G401 (cell line): ENCODE data around the gene SORBS2. TPM values are rescaled to one million over a fixed set of nuclear protein-coding genes. Genes with fewer than 3 reads are reported as not detected.
"Not testable (repeated sequence)": the region's sequence is repeated elsewhere in the genome, so short reads cannot be mapped to it uniquely, and the experiment has no call there.

ENCODE experiments used
- DNase-seq: peaks from one replicate; pipeline ENCODE4 v3.0.0-alpha.2; 2015; ENCODE audit warnings: low spot score
- in situ Hi-C: cut with HindIII; loops from 2 replicates; pipeline ENCODE4 v1.10.0; 2016; ENCODE audit warnings: low sequenced_read_pairs, mixed read lengths
- total RNA-seq: library from RNA; depleted of rRNA; stranded (reverse); fragments of >200 nt; shearing (Covaris generic); gene quantifications from 2 replicates; pipeline ENCODE4 v1.2.3, GENCODE V29; 2014

SORBS2 gene
- total RNA-seq, 1 experiment from 2014 or later, result 39.7 TPM

DNA sequence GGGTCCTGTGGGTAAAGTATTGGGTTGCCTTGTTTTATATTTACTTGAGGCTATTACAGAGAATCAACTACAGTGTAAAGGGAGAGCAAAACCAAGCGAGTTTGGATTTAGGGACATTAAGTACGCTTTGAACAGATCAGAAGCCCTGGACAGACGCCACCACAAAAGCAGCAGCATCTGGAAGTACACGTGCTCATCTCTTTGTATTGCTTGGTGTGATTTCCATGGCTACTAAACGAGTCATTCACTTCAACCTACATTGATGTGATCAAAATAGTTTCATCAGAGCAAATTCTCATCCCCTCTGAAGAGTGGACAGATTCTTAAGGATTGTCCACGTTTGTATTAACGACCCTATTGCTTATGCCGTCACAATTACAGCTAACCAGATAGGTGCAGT, 85.1 kb downstream of the SORBS2 start:
- no peak for DNase-seq
- in situ Hi-C loops, result no loop called here

- in situ Hi-C loops, result no loop called here
- DNase-seq, result no peak
These were observed 88.2 kb downstream of the SORBS2 start for GRCh38 chr4:185723631-185724260.

- in situ Hi-C loops, result no loop called here
- no peak for DNase-seq
These were observed 90.0 kb downstream of the SORBS2 start for GRCh38 chr4:185722029-185722316.

DNA sequence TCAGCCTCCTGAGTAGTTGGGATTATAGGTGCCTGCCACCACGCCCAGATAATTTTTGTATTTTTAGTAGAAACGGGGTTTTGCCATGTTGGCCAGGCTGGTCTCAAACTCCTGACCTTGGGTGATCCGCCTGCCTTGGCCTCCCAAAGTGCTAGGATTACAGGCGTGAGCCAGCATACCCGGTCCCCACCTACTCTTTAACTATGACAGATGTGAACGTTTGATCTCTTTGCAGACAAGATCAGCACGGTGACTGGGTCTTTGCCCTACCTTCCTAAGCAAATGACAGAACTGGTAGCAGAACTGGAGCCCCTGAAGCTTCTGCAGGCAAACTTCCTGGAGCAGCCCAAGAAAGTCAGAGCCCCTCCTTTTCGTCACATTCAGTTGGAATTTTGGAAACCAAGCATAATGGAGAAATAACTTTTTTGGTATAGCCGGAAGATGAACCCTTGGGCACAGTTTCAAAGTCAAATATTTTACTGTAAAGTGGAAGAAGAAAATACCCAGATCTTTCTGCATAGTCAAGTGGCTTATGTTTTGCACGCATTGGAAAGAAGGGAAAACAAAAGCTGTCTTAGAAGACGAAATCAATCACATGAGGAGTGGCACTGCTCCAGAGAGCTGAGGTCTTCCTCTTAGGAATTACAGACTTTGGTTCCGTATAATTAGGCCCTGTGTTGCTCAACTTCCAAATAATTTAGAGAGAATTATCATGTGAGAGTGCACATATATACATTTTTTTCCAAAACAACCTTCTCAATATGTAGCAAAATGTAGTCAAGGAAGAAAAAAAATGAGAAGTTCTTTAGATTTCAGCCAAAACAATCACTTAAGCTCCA, 90.6 kb downstream of the SORBS2 start:
- in situ Hi-C loops, result no loop called here
- no peak for DNase-seq

- in situ Hi-C loops, result no loop called here
- DNase-seq, result no peak
These were observed 92.5 kb downstream of the SORBS2 start for GRCh38 chr4:185719500-185719858.

DNA sequence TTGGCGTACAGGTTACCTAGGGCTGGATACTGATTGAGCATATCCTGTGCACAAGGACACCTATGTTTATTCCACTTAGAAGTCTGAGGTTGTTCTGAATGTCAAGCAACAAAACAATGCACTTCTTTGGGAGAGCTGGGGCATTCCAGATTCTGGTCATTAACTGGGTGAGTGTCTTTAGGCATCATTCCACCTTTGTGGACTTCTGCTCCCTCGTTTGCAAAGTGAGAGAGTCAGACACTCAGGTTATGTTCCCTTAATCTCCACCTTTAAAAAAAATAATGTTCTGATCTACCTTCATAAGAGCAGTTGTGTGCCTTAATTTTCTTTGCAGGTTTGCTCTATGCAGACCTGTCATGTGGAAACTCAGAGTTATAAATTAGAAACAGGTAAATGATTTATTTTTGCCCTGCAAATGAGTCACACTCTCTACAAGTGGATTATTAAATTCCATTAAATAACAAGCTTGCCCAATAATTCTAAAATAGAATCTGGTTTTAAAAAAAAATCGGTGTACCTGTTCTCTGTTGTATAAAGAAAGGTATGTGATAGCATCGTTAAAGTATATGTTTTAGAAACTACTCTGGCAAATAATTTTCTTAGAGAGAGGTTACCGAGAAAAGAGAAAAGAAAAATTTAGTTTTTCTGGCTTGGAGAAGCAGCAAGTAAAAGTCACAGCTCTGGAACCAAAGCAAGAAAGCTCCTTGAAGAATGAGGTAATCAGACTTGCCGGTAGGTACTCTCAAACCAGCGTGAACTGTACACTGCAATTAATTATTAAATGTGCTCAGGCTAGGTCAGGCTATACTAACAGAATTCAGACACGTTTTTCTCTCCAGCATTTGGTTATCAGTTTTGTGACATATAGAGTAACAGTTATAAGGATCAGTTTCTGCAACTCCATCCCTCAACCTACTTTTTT, 93.2 kb downstream of the SORBS2 start:
- in situ Hi-C loops, result no loop called here
- DNase-seq, result peak; percentile 26

DNA sequence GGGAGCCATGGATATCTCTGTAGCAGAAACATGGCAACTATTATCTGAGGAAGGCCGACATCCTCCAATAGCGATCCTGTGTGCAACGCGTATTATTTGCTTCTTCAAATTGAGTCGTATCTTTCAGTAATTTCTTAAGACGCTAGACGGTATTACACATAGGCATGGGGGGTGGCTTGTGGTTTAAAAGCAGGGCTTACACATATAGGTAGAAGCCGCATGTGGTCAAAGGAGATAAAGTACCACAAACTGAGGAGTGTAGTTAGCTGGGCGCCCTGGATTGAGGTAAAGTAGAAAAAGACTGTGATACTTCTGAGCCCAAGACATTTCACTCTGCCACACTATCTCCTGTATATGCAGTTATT, 94.6 kb downstream of the SORBS2 start:
- no peak for DNase-seq
- in situ Hi-C loops, result no loop called here

- in situ Hi-C loops, result no loop called here
- DNase-seq, result peak; percentile 69
These were observed 95.2 kb downstream of the SORBS2 start for GRCh38 chr4:185716577-185717376.

DNA sequence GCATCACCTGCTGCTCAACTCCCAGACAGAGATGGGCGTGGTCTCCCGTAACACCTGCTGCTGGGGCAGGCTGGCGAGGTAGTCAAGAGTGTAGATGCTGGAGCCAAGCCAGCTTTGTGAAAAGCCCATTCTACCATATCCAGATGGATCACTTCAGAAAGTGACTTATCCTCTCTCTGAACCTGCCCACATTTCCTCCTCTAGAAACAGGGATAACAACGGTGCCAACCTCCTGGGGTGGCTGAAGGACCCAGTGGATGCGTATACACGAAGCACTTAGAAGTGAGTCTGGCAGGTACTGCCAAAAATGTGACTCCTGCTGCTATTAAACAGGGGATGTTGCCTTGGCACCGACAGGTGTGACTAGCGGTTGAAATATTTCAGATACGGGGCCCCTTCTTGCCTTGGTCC, 95.8 kb downstream of the SORBS2 start:
- in situ Hi-C loops, result no loop called here
- DNase-seq, result peak; percentile 52

GRCh38 chr4:185714524-185714923, 97.5 kb downstream of the SORBS2 start:
- in situ Hi-C loops, result not testable (repeated sequence)

DNA sequence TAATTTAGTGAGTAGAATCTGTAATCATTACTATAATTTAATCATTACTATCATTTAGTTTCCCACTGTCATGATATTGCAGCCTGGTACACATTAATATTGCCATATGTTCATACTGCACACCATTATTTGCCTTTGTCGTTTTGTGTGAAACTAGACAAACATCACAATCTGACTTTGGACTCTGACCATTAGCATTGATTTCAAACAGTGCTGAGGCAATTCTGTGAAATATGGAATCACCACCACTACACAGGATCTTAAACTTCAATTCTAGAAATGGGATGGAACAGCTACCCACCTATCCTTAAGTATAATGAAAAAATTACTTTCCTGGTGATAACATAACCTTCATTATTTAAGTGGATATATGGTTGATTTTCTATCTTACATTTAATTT, 98.3 kb downstream of the SORBS2 start:
- no peak for DNase-seq
- in situ Hi-C loops, result no loop called here

More at GRCh38 chr4:185714524-185714923, 97.5 kb downstream of the SORBS2 start:
- not testable (repeated sequence) for DNase-seq

- no peak for DNase-seq
- in situ Hi-C loops, result no loop called here
These were observed 98.7 kb downstream of the SORBS2 start for GRCh38 chr4:185713272-185713671.

GRCh38 chr4:185712350-185713024, 99.5 kb downstream of the SORBS2 start:
- in situ Hi-C loops, result no loop called here

GRCh38 chr4:185711726-185712125, 100.3 kb downstream of the SORBS2 start:
- DNase-seq, result no peak
- in situ Hi-C loops, result no loop called here

More at GRCh38 chr4:185712350-185713024, 99.5 kb downstream of the SORBS2 start:
- no peak for DNase-seq

GRCh38 chr4:185710487-185710995, 101.5 kb downstream of the SORBS2 start:
- in situ Hi-C loops, result no loop called here
- no peak for DNase-seq

GRCh38 chr4:185709802-185710486, 102.0 kb downstream of the SORBS2 start:
- in situ Hi-C loops, result no loop called here
- DNase-seq, result no peak

GRCh38 chr4:185708348-185708747, 103.6 kb downstream of the SORBS2 start:
- in situ Hi-C loops, result no loop called here
- DNase-seq, result no peak

- in situ Hi-C loops, DNase-seq: not testable (repeated sequence)
These were observed 104.4 kb downstream of the SORBS2 start for GRCh38 chr4:185707622-185708021.
